HG02571 (cell line): ENCODE measurements around the gene DNAJB8.

Experiments used
- ATAC-seq: cut with Tn5 transposase; IDR thresholded peaks from one replicate; pipeline ENCODE4 v1.9.1; 2021; ENCODE audit warnings: mild to moderate bottlenecking, moderate library complexity; ENCODE audit not compliant: unreplicated experiment

DNAJB8 gene

DNA sequence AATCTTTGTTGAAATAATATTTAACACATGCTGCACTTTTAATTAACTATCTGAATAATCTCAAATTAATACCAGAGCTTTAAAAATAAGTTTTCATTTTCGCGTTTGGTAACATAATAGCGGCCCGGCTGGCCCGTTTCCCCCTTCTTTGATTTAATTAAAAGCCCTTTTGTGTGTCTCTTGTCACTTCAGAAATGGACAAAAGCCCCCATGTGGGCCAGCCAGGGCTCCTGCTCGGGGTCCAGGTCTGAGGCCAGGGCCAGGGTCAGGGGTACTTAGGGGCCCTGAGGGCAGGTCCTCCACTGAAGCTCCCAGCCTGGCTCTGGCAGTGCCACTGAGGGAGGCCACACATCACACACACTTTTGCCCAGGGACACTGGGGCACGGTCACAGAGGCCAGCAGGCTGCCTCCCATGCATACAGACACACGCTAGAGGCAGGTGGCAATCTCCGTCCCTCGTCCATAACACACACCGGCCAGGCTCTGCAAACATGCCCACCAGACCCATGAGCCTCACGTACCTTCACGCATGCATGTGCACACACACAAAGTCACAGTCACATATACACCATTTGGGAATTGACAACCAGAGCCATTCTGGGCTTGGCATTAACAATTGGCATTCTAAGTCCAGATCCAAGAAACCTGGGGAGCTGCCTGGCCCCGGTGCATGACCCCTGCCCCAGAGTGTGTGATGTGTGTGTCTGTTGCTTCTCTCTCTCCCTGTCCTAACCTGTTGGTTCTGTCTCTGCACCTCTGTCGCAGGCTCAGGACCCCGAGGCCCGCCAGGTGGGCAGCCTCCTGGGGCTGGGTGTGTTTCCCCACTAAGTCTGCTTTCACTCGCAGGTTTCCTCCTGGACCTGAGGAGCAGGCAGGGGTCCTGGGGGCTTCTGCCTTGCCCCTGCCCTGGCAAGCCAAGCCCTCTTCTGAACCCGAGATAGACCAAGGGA is 38.5 kb downstream of the DNAJB8 start:
- no peak for ATAC-seq

- no peak for ATAC-seq
Observed at GRCh38 chr3:128427175-128427857, 39.4 kb downstream of the DNAJB8 start.

- peak; percentile 55 for ATAC-seq
Observed at GRCh38 chr3:128426128-128426921, 40.4 kb downstream of the DNAJB8 start.

- no peak for ATAC-seq
Observed at GRCh38 chr3:128425846-128426127, 40.9 kb downstream of the DNAJB8 start.

DNA sequence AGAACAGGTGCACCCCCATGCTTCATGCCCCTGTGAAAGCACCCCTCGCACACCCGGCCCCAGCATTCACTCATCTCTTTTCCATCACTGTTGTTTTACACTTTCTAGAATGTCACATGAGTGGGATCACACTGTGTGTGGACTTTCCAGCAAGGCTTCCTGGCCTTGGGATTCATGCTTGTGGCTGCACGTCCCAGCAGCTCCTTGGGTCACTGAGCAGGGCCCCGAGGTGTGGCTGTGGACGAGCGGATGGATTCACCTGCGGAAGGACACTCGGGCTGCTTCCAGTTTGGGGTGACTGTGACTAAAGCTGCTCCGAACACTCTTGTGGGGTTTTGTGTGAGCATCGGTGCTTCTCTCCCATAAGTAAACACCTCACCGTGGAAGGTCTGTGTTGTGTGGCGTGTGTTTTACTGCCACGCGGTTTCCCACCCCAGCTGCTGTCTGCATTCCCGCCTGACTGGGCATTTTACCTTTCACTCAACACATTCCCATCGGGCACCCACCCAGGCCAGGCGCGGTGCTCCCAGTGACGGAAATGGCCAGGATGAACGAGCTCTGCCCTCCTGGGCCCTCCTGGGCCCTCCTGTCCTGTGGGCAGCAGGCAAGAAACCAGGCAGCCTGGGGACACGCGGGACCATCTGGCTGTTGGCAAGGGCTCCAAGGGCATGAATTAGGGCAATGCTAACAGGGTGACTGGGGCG is 41.4 kb downstream of the DNAJB8 start:
- no peak for ATAC-seq

DNA sequence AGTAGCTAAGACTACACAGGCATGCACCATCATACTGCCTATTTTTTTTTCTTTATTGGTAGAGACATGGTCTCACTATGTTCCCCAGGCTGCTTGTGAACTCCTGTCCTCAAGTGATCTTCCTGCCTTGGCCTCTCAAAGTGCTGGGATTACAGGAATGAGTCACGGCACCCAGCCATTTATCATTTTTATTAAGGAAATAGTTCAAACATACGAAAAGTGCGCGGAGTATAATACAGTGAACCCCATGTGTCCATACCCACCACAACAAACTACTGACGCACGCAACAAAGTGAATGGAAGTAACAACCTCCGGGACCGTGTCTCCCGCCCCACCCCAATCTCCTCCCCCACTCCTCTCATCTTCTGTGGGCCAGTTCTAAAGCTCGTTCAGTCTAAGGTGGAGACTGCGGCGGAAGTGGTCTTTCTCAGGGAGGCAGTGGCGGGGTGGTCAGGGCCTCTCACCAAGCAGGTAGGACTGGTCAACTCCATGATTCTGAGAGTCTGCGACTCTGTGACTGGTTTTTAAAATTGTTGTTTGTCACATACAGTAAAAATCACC is 42.1 kb downstream of the DNAJB8 start:
- no peak for ATAC-seq

DNA sequence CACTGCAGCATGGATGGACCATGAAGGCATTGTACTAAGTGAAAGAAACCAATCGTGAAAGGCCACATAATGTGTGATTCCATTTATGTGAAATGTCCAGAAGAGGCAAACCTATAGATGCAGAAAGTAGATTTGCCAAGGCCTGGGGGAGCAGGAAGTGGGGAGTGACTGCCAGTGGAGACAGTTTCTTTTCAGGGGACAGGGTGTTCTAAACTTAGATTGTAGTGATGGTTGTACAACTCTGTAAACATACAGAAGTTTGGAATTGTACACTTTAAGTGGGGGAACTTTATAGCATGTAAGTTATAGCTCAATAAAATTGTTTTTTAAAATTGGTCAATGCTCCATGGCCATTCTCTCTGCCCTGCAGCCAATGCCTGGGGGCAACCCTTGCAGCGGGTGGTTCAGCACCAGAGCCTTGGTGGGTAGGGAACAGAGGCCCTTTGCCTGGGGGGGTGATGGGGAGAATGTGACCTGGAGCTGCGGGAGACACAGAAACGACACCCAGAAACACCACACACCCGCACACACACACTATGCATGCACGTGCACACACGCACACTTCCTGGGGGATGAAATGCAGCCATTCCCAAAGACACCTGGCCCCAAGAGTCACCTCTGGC is 43.1 kb downstream of the DNAJB8 start:
- ATAC-seq: no peak

GRCh38 chr3:128422762-128423524 is 43.7 kb downstream of the DNAJB8 start:
- no peak for ATAC-seq

DNA sequence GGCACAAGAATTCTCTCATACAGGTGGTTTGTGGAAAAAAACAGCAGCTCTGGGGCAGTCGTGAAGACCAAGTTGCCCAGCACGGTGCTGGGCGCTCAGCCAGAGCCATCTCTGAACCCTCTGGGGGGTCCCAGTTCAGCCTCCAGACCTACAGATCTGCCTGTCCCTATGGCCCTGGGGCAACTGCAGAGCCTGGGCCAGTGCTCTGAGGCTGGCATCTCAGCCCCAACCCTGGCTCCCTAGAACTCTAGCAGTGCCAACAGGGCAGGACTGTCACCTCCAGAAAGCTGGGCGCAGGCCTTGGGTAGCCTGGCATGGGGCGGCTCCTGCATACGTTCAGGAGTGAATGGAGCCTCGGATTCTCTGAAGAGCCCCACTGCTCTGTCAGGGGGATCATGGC is 44.7 kb downstream of the DNAJB8 start:
- ATAC-seq: no peak

- ATAC-seq: no peak
Observed at GRCh38 chr3:128421439-128421836, 45.3 kb downstream of the DNAJB8 start.

GRCh38 chr3:128420720-128421438 is 45.8 kb downstream of the DNAJB8 start:
- ATAC-seq: no peak

GRCh38 chr3:128420289-128420688 is 46.4 kb downstream of the DNAJB8 start:
- no peak for ATAC-seq

DNA sequence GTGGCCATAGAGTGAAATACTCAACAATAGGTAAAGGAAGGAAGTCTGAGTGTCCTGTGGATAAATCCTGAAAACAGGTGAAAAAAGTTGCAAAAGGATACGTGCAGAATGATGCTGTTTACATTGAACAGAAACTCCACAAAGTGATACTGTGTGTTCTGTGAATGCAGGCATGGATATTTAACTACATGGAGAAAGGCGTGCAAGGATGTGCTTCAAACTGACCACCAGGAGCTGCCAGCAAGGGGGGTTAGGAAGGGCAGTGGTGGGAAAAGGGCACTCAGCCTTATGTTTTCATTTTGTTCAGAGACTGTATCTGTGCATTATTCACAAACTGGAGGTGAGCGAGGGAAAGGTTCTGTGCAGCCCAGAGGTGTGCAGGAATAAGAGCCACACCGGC is 47.4 kb downstream of the DNAJB8 start:
- ATAC-seq: no peak

DNA sequence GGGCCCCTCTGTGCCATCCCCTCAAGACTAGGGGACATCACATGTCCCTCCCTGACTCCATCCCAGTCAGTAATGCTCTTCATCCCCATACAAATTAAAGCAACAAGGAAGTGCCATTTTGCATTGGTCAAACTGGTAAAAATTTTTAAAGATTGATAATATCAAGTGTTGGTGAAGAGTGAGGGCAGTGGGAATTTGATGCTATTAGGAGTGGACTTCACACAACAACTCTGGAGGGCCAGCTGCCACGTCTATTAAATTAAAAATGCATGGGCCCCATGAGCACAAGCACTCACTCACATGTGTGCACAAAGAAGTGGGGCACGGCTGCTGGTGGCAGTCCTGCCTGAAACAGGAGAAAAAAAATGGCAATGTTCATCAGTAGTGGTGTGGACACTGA is 47.8 kb downstream of the DNAJB8 start:
- ATAC-seq: no peak

GRCh38 chr3:128416578-128417211 is 50.0 kb downstream of the DNAJB8 start:
- ATAC-seq: no peak

DNA sequence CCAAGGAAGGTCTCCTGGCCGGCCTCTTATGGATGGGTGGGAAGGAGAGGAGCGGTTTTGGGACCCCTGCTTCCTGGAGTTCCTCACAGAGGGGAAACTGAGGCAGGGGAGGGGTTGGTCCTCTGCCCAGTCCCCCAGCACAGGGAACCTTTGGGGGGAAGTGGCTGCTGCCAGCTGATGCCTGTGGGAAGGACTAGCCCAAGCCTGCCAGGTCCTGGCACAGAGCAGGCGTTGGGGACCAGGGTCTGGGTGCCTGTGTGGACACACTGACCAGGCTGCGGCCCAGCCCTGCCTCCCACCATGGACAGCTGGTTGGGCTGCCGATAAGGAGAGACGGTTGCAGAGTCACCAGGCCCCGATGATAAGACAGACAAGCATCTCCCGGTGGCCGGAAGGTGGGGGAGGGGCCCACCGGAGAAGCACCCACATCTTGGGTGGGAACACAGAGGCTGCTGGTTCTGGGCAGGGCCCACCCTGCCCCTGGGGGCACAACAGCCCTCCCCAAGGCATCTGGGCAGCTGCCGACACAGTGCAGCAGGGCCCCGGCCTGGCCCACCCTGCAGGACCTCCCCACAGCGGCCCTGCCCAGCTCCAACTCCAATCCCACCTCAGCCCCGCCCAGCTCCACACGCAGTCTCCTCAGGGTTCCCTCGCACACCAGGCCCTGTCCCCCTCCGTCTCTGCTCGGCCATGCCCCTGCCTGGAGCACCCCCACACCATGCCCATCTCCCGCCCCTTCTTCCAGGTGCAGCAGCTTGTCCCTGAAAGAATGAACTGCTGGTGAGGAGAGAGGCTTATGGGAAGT is 50.7 kb downstream of the DNAJB8 start:
- no peak for ATAC-seq

- no peak for ATAC-seq
Observed at GRCh38 chr3:128415200-128415772, 51.4 kb downstream of the DNAJB8 start.
